D721Med (cell line): Measurements from ENCODE around the gene RPS15.

Source experiments
- DNase-seq: peaks from one replicate; pipeline ENCODE4 v3.0.0; 2011; ENCODE audit warnings: low spot score; ENCODE audit not compliant: insufficient read length
- FAIRE-seq: peaks from 2 replicates; lab custom pipeline; 2011; peaks lifted over from hg19 to GRCh38; lab: Jason Lieb, UNC
- TF ChIP-seq, protein P1 (sequence below): IDR thresholded peaks from 2 replicates; pipeline ENCODE4 v1.5.1; 2012; ENCODE audit warnings: mild to moderate bottlenecking, control low read depth; ENCODE audit not compliant: insufficient read depth; ENCODE audit errors: missing control alignments

RPS15 gene

GRCh38 chr19:1440418-1440801 lies 2.2 kb downstream of the RPS15 start:
- TF ChIP-seq, protein P1, sequence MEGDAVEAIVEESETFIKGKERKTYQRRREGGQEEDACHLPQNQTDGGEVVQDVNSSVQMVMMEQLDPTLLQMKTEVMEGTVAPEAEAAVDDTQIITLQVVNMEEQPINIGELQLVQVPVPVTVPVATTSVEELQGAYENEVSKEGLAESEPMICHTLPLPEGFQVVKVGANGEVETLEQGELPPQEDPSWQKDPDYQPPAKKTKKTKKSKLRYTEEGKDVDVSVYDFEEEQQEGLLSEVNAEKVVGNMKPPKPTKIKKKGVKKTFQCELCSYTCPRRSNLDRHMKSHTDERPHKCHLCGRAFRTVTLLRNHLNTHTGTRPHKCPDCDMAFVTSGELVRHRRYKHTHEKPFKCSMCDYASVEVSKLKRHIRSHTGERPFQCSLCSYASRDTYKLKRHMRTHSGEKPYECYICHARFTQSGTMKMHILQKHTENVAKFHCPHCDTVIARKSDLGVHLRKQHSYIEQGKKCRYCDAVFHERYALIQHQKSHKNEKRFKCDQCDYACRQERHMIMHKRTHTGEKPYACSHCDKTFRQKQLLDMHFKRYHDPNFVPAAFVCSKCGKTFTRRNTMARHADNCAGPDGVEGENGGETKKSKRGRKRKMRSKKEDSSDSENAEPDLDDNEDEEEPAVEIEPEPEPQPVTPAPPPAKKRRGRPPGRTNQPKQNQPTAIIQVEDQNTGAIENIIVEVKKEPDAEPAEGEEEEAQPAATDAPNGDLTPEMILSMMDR: no peak
- DNase-seq: no peak
- no peak for FAIRE-seq

GRCh38 chr19:1441022-1441426 lies 2.8 kb downstream of the RPS15 start:
- FAIRE-seq: no peak
- TF ChIP-seq, protein P1: no peak
- no peak for DNase-seq

DNA sequence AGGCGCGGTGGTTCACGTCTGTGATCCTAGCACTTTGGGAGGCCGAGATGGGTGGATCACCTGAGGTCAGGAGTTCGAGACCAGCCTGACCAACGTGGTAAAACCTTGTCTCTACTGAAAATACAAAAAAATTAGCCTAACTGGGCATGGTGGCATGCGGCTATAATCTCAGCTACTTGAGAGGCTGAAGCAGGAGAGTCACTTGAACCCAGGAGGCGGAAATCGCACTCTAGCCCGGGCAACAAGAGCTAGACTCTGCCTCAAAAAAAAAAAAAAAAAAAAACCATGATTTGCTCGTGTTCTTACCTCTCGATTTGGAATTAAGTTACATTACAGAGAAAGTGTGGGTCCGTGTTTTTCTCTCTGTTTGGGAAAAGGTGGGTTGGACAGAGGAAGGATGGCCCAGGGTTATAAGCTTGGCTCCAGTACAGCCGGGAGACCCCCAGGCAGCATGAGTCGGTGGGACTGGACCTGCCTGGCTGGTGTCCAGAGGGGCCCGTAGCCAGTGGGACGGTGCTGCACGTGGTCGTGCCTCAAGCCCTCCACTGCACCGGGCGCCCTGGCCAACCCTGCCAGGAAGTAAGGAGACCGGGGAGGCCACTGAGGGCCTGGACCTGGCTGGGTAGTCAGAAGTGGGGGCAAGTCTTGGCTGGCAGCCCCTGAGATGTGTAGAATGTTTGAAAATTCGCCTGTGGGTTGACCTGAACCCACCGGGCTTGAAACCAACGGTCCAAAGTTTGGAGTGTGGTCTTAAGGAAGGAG lies 3.7 kb downstream of the RPS15 start:
- TF ChIP-seq, protein P1: no peak
- DNase-seq: no peak
- no peak for FAIRE-seq

GRCh38 chr19:1445185-1445931 lies 7.2 kb downstream of the RPS15 start:
- DNase-seq: peak; percentile 91
- TF ChIP-seq, protein P1: peak; percentile 67
- FAIRE-seq: no peak

- FAIRE-seq (no peak), DNase-seq (peak; percentile 93)
- TF ChIP-seq, protein P1: no peak
Observed at GRCh38 chr19:1445932-1446712, 7.9 kb downstream of the RPS15 start.

GRCh38 chr19:1446713-1447481 lies 8.7 kb downstream of the RPS15 start:
- DNase-seq (no peak), FAIRE-seq (no peak)

More at GRCh38 chr19:1446713-1447481, 8.7 kb downstream of the RPS15 start:
- TF ChIP-seq, protein P1: no peak
